Peyer's patch (tissue), 4 donors: ENCODE data around the gene IFIT5.

Experiments used
- CTCF ChIP-seq, 6 experiments: fragments of 450-650 bp in 4 of 6; fragments of 200-600 bp in 2 of 6; sonication (generic) in 1 of 6; IDR thresholded peaks; one replicate each; pipeline ENCODE4 v1.5.1; 2017 to 2019; ENCODE audit warnings: antibody characterized with exemption in 6 of 6, mild to moderate bottlenecking in 3 of 6, moderate library complexity in 1 of 6
- POLR2A ChIP-seq, 2 donors: fragments of 450-650 bp; IDR thresholded peaks; one replicate each; pipeline ENCODE4 v1.5.1; 2017; ENCODE audit warnings: antibody characterized with exemption in 2 of 2, mild to moderate bottlenecking in 2 of 2, moderate library complexity in 2 of 2

DNA sequence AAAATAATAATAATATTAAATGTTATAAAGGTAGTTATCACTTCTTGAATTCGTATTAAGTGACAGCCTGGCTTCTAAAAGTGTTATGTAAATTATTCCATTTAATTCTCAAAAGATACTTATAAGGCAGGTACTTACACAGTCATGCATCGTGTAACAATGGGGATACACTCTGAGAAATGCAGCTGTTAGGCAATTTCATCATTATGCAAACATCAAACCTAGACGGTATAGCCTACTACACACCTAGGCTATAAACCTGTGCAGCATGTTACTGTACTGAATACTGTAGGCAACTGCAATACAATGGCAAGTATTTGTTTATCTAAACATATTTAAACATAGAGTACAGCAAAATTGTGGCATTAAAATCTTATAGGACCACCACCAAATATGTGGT, 20.5 kb upstream of the IFIT5 start:
- TF ChIP-seq CTCF (IDR thresholded peaks at IDR 0.05) (no peak), POLR2A (IDR thresholded peaks at IDR 0.05) (no peak)
